Stromal cell of bone marrow (primary cell): ENCODE measurements around the gene LTN1.

Experiments used
- DNase-seq: peaks from one replicate; pipeline ENCODE4 v3.0.0-alpha.2; 2012; ENCODE audit warnings: low read depth

The LTN1 gene

DNA sequence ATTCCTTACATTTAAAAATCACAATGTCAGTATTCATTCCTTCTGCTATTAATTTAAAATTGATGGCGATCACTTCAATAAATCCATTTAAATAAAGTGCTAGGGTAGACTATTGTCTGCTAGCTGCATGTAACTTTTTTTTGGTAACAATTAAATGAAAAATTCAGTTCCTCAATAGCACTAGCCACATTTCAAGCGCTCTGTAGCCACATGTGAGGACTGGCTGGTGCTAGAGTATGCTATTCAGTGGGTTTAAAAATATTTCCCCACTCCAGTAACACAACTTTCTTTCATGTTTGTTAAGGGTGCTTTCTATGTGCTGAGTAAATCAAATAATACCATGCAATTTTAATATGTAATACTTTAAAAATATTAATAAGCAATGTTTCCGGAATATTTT, 108.2 kb downstream of the LTN1 start:
- DNase-seq: no peak

DNA sequence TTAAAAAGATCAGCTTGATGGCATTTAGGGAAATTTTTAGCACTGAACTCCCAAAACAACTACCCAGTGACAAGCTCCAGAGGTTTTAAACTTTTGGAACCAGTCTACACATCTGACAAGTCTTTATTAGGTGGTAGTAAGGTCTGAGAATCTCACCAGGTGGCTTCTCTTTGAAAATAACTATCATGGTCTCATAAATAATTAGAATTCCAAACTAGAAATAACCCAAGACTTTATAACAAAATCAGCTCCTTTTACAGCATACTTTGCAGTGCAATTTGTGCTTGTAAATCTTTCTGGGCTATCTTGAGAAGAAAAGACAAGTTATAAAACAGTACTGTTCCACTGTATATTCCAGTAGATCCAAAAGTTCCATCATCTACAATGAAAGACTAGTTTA, 108.7 kb downstream of the LTN1 start:
- DNase-seq: no peak

DNA sequence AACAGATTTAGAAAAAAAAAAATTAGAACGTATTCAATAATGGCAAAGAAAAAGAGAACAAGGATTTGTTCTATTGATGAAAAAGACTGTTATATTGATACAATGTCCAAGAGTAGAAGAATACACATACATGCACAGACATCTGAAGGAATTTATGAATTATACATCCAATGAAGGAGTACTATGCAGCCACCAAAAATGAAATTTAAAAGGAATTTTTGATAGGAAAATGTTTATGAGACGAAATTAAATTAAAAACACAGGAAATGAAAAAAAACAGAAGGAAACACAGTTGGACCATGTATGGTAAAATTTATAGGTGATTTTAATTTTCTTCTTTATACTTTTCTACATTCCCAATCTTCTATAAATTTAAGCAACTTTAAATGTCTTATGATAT, 110.3 kb downstream of the LTN1 start:
- DNase-seq: no peak
